ENCODE measurements around the gene PCDHGA4. TPM values are rescaled to one million over a fixed set of nuclear protein-coding genes. Genes with fewer than 3 reads are reported as not detected.
A peak's percentile ranks its signal among the peaks of the same experiment; 100 is the strongest.
"Not testable (repeated sequence)": the region's sequence is repeated elsewhere in the genome, so short reads cannot be mapped to it uniquely, and the experiment has no call there.

PCDHGA4 gene
- total and polyA plus RNA-seq, 9 donors: 1.2 to 8.2 (median 5.7) TPM

GRCh38 chr5:141342773-141343172, 12.0 kb upstream of the PCDHGA4 start:
- no peak overlapping the region for H3K4me3 ChIP-seq
- WGBS, 3 donors: 19 to 26% (median 23%) methylated on average over 1 of the region's 1 CpG
- intact Hi-C loops (cut with DNase I): no loop called here
- TF ChIP-seq EP300 (IDR thresholded peaks at IDR 0.05): no peak
- TF ChIP-seq CTCF (IDR thresholded peaks at IDR 0.05): no peak
- TF ChIP-seq POLR2A (IDR thresholded peaks at IDR 0.05): no peak
- H3K27ac ChIP-seq: no peak overlapping the region
- peaks cover 16 to 49% of the 10 kb centered on the region in 2 donors for H3K9me3 ChIP-seq
- H3K27me3 ChIP-seq: no peaks in the 10 kb centered on the region
- no peaks in the 10 kb centered on the region for H3K36me3 ChIP-seq
- DNase-seq: no peak
- no peaks in the 10 kb centered on the region for H3K4me1 ChIP-seq (ENCODE audit: insufficient read depth)

GRCh38 chr5:141343242-141343952, 11.4 kb upstream of the PCDHGA4 start, which contains the start of gene PCDHGA3:
TSS of gene PCDHGA3 (plus strand) at chr5:141343829. CDS start at chr5:141344034, 205 bp downstream.
- TF ChIP-seq EP300 (IDR thresholded peaks at IDR 0.05) (no peak), POLR2A (IDR thresholded peaks at IDR 0.05) (no peak), CTCF (IDR thresholded peaks at IDR 0.05) (no peak)
- H3K9me3 ChIP-seq: peaks cover 16 to 49% of the 10 kb centered on the region in 2 donors
- 23 to 26% (median 24%) methylated on average over 9 of the region's 9 CpGs for WGBS, 3 donors

GRCh38 chr5:141343953-141344463, 10.8 kb upstream of the PCDHGA4 start:
- DNase-seq: no peak
- Histone ChIP-seq H3K4me1 (ENCODE audit: insufficient read depth) (no peaks in the 10 kb centered on the region), H3K27ac (no peak overlapping the region), H3K36me3 (no peaks in the 10 kb centered on the region), H3K27me3 (no peaks in the 10 kb centered on the region), H3K9me3 (peaks cover 14 to 45% of the 10 kb centered on the region in 2 donors), H3K4me3 (peak overlapping the region; percentile 8)
- 17 to 27% (median 22%) methylated on average over 31 of the region's 31 CpGs for WGBS, 3 donors
- no peak for TF ChIP-seq POLR2A (IDR thresholded peaks at IDR 0.05)
- TF ChIP-seq CTCF (IDR thresholded peaks at IDR 0.05): no peak
- no peak for TF ChIP-seq EP300 (IDR thresholded peaks at IDR 0.05)
- intact Hi-C loops (cut with DNase I): no loop called here

More at GRCh38 chr5:141343242-141343952, 11.4 kb upstream of the PCDHGA4 start, which contains the start of gene PCDHGA3:
- H3K36me3 ChIP-seq: no peaks in the 10 kb centered on the region
- H3K4me1 ChIP-seq (ENCODE audit: insufficient read depth): no peaks in the 10 kb centered on the region
- no peaks in the 10 kb centered on the region for H3K27me3 ChIP-seq
- peak within 1 kb of the TSS; percentile 8 for H3K4me3 ChIP-seq
- no peak within 1 kb of the TSS for H3K27ac ChIP-seq
- intact Hi-C loops (cut with DNase I): no loop called here
- DNase-seq: no peak

GRCh38 chr5:141345327-141345726, 9.5 kb upstream of the PCDHGA4 start:
- peaks cover 12 to 40% of the 10 kb centered on the region in 2 donors for H3K9me3 ChIP-seq

GRCh38 chr5:141346017-141346416, 8.8 kb upstream of the PCDHGA4 start:
- DNase-seq; H3K36me3 ChIP-seq; H3K4me3 ChIP-seq; H3K27ac ChIP-seq; intact Hi-C loops (cut with DNase I); H3K27me3 ChIP-seq; H3K4me1 ChIP-seq (ENCODE audit: insufficient read depth): not testable (repeated sequence)
- WGBS, 3 donors: 40 to 64% (median 43%) methylated on average over 21 to 29 of the region's 35 CpGs
- peaks cover 12 to 40% of the 10 kb centered on the region in 2 donors for H3K9me3 ChIP-seq

More at GRCh38 chr5:141345327-141345726, 9.5 kb upstream of the PCDHGA4 start:
- TF ChIP-seq POLR2A (IDR thresholded peaks at IDR 0.05) (no peak), EP300 (IDR thresholded peaks at IDR 0.05) (no peak), CTCF (IDR thresholded peaks at IDR 0.05) (no peak)
- intact Hi-C loops (cut with DNase I): no loop called here
- WGBS, 3 donors: 25 to 50% (median 31%) methylated on average over 20 of the region's 20 CpGs
- no peaks in the 10 kb centered on the region for H3K36me3 ChIP-seq
- H3K4me1 ChIP-seq (ENCODE audit: insufficient read depth): no peaks in the 10 kb centered on the region
- H3K4me3 ChIP-seq: no peak overlapping the region
- no peak overlapping the region for H3K27ac ChIP-seq
- H3K27me3 ChIP-seq: no peaks in the 10 kb centered on the region
- DNase-seq: no peak

All from ovary (tissue), 9 donors.